GM23338 (cell line): ENCODE results near the gene TP53BP2. TPM values are rescaled to one million over a fixed set of nuclear protein-coding genes. Genes with fewer than 3 reads are reported as not detected.

ENCODE experiments used
- CTCF ChIP-seq, 2 experiments: fragments of 200-600 bp in 1 of 2; sonication (generic) in 1 of 2; conservative IDR thresholded peaks; 2 replicates each; pipeline versions ENCODE4 v1.5.1 to v1.6.1; 2016 to 2017; ENCODE audit warnings: antibody characterized with exemption in 2 of 2, low read depth in 2 of 2, mild to moderate bottlenecking in 2 of 2, moderate library complexity in 1 of 2
- ETS1 ChIP-seq: IDR thresholded peaks from 2 replicates; pipeline ENCODE4 v1.6.1; 2016; ENCODE audit warnings: antibody characterized with exemption
- NANOG ChIP-seq: IDR thresholded peaks from 2 replicates; pipeline ENCODE4 v1.6.1; 2016; ENCODE audit warnings: antibody characterized with exemption, borderline replicate concordance
- ZNF114 ChIP-seq: fragments of 250-450 bp; sonication (Bioruptor Pico); IDR thresholded peaks from 2 replicates; pipeline ENCODE4 v1.5.0; 2020; ENCODE audit warnings: mild to moderate bottlenecking, moderate library complexity
- ZNF331 ChIP-seq: fragments of 250-450 bp; sonication (Bioruptor Pico); IDR thresholded peaks from 2 replicates; pipeline ENCODE4 v1.5.0; 2020; ENCODE audit warnings: low read depth, mild to moderate bottlenecking, moderate library complexity
- ZNF462 ChIP-seq: fragments of 250-450 bp; sonication (Bioruptor Pico); IDR thresholded peaks from 2 replicates; pipeline ENCODE4 v1.5.0; 2020; ENCODE audit warnings: mild to moderate bottlenecking, moderate library complexity
- polyA plus RNA-seq: library from polyadenylated mRNA; unstranded; fragments of >200 nt; fragmentation: Nextera tagmentation; extraction: Ambion mirVana; gene quantifications from 2 replicates; pipeline ENCODE4 v1.2.1, GENCODE V29; 2016
- total RNA-seq: library from RNA; depleted of rRNA; stranded (reverse); fragments of >200 nt; shearing (Covaris generic); gene quantifications from 2 replicates; pipeline ENCODE4 v1.2.3, GENCODE V29; 2014

Gene TP53BP2
- total and polyA plus RNA-seq, 2 experiments from 2014 or later, result 10.1 to 32.9 TPM

GRCh38 chr1:223754681-223755431 lies 90.9 kb downstream of the TP53BP2 start (continued):
- TF ChIP-seq ZNF462 (no peak), ZNF331 (CRISPR knock-in tag) (no peak), ZNF114 (CRISPR knock-in tag) (no peak), CTCF (conservative IDR thresholded peaks at IDR 0.05; ENCODE audit: low read depth in 2 of 2) (no peak), NANOG (no peak), ETS1 (no peak)
